Tibial nerve (tissue), 3 donors: ENCODE data around the gene PNPO.

Experiments
- CTCF ChIP-seq, 5 experiments: fragments of 200-600 bp in 3 of 5; fragments of 450-650 bp in 2 of 5; sonication (generic) in 3 of 5; IDR thresholded peaks; one replicate each; pipeline ENCODE4 v1.5.1; 2016 to 2019; ENCODE audit warnings: antibody characterized with exemption in 5 of 5, mild to moderate bottlenecking in 3 of 5, moderate library complexity in 2 of 5
- POLR2A ChIP-seq, 2 donors: fragments of 450-650 bp; IDR thresholded peaks; one replicate each; pipeline ENCODE4 v1.6.1; 2017; ENCODE audit warnings: antibody characterized with exemption in 2 of 2, mild to moderate bottlenecking in 2 of 2, moderate library complexity in 2 of 2

- TF ChIP-seq CTCF (IDR thresholded peaks at IDR 0.05) (no peak), POLR2A (IDR thresholded peaks at IDR 0.05) (no peak)
Measured at GRCh38 chr17:47995241-47995935, 54.0 kb downstream of the PNPO start.
